NCI-H82 (cell line): ENCODE measurements around the gene TIMP2.
"Not testable (repeated sequence)": the region's sequence is repeated elsewhere in the genome, so short reads cannot be mapped to it uniquely, and the experiment has no call there.

Experiments
- DNase-seq: peaks from one replicate; lab custom pipeline; 2025; lab: John Stamatoyannopoulos, UW

The TIMP2 gene

DNA sequence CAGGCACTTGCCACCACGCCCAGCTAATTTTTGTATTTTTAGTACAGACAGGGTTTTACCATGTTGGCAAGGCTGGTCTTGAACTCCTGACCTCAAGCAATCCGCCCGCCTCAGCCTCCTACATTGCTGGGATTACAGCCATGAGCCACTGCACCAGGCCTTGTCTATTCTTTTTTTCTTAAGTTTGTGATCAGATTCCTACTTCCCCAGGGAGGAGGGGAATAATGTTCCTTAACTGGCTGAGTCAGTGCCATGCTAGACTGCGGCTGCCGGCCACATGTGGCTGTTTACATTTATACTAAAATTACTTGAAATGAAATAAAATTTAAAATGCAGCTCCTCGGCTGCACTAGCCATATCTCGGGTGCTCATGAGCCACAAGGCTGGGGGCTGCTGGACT lies 56.8 kb downstream of the TIMP2 start:
- no peak for DNase-seq

GRCh38 chr17:78867046-78867445 lies 58.1 kb downstream of the TIMP2 start:
- DNase-seq: not testable (repeated sequence)

DNA sequence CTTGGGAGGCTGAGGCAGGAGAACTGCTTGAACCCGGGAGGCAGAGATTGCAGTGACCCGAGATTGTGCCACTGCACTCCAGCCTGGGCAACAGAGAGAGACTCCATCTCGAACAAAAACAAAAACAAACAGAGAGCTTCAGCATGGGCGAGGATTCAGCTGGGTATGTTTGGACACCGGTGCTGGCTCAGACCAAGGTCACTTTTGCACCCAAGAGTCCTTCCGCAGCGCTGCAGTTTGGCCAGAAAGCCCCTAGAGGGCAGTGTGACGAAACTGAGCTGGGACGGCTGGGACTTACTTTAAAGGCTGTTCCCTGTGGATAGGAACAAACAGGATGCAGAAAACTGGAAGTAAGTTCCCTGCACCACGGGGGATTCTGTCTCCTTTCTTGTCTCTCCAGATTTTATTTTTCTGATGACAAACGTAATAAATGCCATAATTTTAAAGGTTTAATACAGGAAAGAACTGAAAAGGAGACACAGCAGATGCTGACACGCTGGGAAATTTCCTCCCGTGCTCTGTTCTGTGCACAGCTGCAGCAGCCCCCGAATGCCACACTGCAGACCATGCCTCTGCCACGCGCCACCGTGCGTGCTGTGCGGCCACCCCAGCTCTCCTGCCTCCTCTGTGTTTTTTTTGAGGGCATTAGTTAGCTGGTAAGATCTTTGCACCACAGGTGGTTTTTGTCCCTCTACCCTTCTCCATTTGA lies 59.4 kb downstream of the TIMP2 start:
- DNase-seq: peak; percentile 82

GRCh38 chr17:78864117-78864516 lies 61.1 kb downstream of the TIMP2 start:
- DNase-seq: no peak

DNA sequence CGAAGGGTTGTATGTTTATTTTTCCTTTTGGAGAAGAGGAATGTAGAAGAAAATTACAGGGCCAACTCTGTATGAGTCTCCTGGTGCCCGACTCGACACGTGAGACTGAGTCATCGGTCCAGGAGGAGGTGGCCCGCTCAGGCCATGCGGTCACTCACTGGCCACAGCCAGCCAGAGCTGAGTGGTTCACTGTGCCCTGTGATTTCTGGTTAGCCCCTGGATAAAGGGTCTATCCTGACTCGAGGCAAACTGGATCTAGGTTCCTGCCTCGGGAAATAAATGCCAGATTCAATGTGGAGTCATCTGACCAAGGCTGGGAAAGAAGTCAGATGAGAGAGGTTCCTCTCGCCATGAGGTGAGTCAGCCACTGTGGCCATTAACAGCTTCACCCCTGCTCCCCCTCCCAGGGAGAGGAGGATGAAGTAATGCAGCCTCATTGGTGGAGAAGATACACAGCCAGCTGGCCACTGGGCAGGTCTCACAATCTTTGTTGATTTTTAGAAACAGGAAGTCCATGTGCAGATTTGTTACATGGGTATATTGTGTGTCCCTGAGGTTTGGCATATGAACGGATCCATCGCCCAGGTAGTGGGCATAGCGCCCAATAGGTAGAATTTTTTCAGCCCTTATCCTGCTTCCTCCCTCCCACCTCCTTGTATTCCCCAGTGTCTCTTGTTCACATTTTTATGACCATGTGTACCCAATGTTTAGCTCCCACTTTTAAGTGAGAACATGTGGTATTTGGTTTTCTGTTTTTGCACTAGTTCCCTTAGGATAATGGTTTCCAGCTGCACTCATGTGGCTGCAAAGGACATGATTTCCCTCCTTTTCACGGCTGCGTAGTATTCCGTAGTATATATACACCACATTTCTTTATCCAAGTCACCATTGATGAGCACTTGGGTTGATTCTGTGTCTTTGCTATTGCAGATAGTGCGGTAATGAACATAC lies 62.8 kb downstream of the TIMP2 start:
- no peak for DNase-seq

- no peak for DNase-seq
These were observed 64.0 kb downstream of the TIMP2 start for GRCh38 chr17:78861229-78861628.

DNA sequence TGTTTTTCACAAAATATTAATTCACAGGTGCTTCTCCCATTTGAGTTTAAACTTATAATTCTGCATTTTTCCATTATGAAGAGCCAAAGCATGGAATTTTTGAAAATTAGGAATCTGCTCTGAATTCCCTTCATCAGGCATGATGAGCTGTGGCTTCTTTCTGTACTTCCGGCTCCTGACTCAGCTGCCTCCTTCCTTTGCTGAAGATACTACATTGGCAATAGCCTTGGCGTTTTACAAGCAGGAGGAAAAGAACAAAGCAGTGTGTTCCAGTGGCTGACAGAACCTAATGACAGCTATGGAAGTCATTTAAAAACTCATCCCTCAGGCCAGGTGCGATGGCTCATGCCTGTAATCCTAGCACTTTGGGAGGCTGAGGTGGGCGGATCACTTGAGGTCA lies 66.1 kb downstream of the TIMP2 start:
- no peak for DNase-seq

DNA sequence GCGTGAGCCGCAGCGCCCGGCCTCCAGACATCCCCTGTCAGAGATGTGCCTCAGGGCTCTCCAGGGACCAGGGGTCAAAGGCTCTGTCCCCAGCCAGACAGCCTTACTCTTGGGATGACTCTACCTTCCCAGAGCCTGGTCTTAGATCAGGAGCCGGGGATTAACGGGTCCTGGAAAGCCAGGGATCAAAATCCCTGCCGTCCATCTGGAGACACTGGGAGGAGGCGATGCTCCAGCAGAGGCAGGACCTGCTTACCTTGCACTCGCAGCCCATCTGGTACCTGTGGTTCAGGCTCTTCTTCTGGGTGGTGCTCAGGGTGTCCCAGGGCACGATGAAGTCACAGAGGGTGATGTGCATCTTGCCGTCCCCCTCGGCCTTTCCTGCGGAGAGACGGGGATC lies 67.9 kb downstream of the TIMP2 start:
- peak; percentile 94 for DNase-seq

DNA sequence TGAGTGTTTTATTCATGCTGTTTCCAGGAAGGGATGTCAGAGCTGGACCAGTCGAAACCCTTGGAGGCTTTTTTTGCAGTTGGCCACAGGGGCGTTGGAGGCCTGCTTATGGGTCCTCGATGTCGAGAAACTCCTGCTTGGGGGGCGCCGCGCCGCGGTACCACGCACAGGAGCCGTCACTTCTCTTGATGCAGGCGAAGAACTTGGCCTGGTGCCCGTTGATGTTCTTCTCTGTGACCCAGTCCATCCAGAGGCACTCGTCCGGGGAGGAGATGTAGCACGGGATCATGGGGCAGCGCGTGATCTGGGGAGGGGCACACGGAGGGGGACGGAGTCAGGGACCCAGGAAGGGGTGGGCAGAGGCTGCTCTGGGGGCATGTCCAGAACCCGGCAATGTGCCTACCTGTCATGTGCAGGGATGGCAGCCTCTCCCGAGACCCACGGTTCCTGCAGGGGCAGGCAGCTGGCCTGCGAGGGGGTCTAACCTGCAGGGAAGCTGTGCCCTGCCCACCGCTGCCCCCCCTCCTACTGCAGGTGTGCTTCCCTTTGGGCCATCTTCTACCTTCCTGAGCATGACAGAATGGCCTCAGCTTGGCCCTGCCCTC lies 69.5 kb downstream of the TIMP2 start:
- DNase-seq: no peak

GRCh38 chr17:78854508-78854907 lies 70.7 kb downstream of the TIMP2 start:
- DNase-seq: no peak

DNA sequence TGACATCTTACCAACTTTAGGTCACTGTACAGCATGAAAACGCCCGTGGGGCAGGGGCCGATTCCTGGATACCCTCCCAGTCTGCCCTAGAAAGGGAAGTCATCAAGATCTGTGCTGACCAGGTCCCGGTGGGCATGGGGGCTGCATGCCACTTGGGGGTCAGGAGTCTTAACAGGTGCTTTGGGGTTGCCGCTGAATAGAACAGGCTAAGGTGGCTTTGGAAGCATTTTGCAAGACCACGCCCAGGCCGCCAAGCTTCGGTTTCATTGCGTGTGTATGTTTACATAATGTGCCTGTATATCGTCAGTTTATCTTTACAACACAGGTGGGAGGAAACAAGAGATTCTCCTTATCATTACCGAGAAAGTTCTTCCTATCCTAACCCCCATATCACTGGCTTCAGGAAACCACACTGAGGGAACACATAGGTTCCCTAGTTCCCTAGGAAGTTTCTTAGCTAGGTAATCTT lies 71.2 kb downstream of the TIMP2 start:
- DNase-seq: no peak

- DNase-seq: peak; percentile 30
These were observed 72.5 kb downstream of the TIMP2 start for GRCh38 chr17:78852709-78853121.

DNA sequence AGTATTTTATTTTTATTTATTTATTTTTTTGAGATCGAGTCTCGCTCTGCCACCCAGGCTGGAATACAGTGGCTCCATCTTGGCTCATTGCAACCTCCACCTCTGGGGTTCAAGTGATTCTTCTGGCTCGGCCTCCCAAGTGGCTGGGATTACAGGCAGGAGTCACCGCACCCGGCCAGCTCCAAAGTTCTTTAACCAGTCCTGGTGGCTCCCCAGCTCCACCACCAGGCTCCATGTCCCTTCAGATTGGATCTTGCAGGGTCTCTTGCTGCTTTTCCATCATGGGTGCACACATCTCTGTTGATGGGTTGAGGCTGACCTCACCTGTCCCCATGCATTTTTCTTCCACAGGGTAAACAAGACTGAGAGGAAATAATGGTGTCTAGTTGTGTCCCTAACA lies 76.2 kb downstream of the TIMP2 start:
- DNase-seq: no peak

- no peak for DNase-seq
These were observed 78.1 kb downstream of the TIMP2 start for GRCh38 chr17:78847052-78847451.

DNA sequence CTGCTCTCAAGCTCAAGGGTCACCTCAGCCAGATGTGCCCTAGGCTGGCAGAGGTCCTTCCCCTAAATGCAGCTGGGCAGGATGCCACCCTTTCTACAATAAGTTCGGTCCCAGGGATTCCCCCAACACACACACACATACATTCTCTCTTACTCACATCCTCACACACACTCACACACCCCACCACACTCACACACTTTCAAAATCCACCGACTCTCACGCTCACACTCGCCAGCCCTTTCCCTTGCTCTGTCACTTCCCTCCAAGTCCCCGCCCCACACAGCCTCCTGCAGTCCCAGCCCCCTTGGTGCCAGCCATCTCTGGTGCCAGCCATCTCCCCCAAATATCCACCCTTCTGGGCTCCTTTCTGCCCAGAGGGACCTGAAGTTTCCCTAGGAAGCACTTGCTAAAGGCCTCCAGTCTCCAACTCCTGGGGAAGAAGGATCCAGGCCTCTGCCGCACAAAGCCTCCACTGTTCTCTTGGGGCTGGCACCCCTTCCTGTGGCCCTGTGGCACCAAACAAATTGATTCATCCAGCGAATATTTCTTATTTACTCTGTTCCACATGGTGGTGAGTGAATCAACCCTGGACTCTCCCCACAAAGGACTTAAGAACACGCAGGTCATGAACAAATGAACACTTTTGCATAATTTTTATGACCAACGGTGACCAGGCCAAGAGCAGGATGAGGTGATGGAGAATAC lies 80.7 kb downstream of the TIMP2 start:
- no peak for DNase-seq

DNA sequence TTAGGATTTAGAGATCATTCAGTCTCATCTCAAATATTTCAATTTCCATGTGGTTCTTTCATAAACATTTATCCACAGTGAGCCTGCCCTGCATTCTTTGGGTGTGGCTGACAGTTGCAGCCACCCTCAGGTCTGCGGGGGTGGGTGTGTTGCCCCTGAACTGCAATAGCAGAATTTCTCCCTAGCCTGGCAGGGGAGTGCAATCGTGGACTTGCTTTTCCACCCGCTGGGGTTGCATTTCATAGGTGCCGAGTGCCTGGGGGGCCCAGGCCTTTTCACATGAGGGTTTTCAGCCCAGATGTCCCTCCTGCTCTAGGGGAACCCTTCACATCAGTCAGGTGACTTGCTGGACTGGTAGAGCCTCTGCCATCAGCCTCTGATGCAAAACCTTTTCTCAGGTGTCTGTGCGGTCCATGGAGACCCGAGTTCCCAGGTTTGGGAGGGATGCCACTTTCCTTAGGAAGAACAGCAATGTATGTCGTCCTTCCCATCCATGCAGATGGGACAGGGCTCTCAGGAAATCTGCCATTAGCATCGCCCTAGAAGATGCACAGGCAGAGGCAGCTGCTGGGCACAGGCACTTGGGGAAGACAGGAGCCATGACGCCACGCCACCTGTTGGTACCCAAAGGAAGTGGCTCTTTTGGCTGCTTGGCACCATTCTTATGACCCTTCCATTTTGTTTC lies 82.2 kb downstream of the TIMP2 start:
- DNase-seq: peak; percentile 83

GRCh38 chr17:78840780-78841611 lies 84.2 kb downstream of the TIMP2 start, which contains the start of gene USP36:
Gene USP36 (minus strand): TSS chr17:78840814. CDS start chr17:78836363, 4,451 bp downstream.
- peak; percentile 100 for DNase-seq

DNA sequence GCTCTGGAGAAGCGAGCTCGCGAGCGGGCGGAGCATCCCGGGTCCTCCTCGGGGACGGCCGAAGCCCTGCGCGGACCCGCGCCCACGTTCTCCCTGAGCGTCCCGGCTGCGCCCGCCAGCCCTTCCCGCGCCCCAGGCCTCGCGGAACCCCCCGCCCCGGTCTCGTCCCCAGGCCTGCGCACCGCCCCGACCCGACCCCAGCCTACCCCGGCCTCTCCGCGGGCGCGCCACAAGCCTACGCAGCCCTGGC lies 84.7 kb downstream of the TIMP2 start:
- no peak for DNase-seq

GRCh38 chr17:78839762-78840529 lies 85.2 kb downstream of the TIMP2 start:
- DNase-seq: peak; percentile 56

GRCh38 chr17:78839235-78839761 lies 85.9 kb downstream of the TIMP2 start:
- peak; percentile 52 for DNase-seq
